ENCODE measurements around the gene FOXL2NB. TPM values are rescaled to one million over a fixed set of nuclear protein-coding genes. Genes with fewer than 3 reads are reported as not detected.

The FOXL2NB gene
- total RNA-seq, 1 donor from 2014 or later, result not detected

GRCh38 chr3:138938056-138938876, 8.8 kb upstream of the FOXL2NB start:
- Histone ChIP-seq H3K27me3 (ENCODE audit: low read depth) (peaks cover 93% of the 10 kb centered on the region), H3K36me3 (no peaks in the 10 kb centered on the region), H3K4me1 (peaks cover 45% of the 10 kb centered on the region), H3K9me3 (replicated peaks) (no peaks in the 10 kb centered on the region), H3K4me3 (peak overlapping the region; percentile 10), H3K27ac (replicated peaks) (no peak overlapping the region)
- no peak for TF ChIP-seq CTCF (IDR thresholded peaks at IDR 0.05; ENCODE audit: borderline replicate concordance)
- intact Hi-C loops (cut with micrococcal nuclease), result loop anchor here (5.0 kb wide), 1 partner anchor 394 kb away; no protein-coding TSS in a partner anchor
- no peak for DNase-seq

GRCh38 chr3:138938877-138939560, 8.0 kb upstream of the FOXL2NB start:
- Histone ChIP-seq H3K27ac (replicated peaks) (no peak overlapping the region), H3K36me3 (no peaks in the 10 kb centered on the region), H3K9me3 (replicated peaks) (no peaks in the 10 kb centered on the region), H3K4me3 (peak overlapping the region; percentile 10), H3K4me1 (peaks cover 48% of the 10 kb centered on the region), H3K27me3 (ENCODE audit: low read depth) (peaks cover 97% of the 10 kb centered on the region)
- no peak for TF ChIP-seq CTCF (IDR thresholded peaks at IDR 0.05; ENCODE audit: borderline replicate concordance)
- no peak for DNase-seq
- intact Hi-C loops (cut with micrococcal nuclease), result loop anchor here (5.0 kb wide), 1 partner anchor 393 kb away; no protein-coding TSS in a partner anchor

GRCh38 chr3:138939561-138940241, 7.3 kb upstream of the FOXL2NB start:
- TF ChIP-seq CTCF (IDR thresholded peaks at IDR 0.05; ENCODE audit: borderline replicate concordance), result no peak
- Histone ChIP-seq H3K36me3 (no peaks in the 10 kb centered on the region), H3K27me3 (ENCODE audit: low read depth) (peaks cover 100% of the 10 kb centered on the region), H3K4me1 (peaks cover 54% of the 10 kb centered on the region), H3K4me3 (peak overlapping the region; percentile 7), H3K9me3 (replicated peaks) (no peaks in the 10 kb centered on the region), H3K27ac (replicated peaks) (no peak overlapping the region)
- intact Hi-C loops (cut with micrococcal nuclease), result loop anchor here (5.0 kb wide), 1 partner anchor 393 kb away; no protein-coding TSS in a partner anchor
- no peak for DNase-seq

GRCh38 chr3:138940446-138940845, 6.6 kb upstream of the FOXL2NB start:
- no peak for DNase-seq
- Histone ChIP-seq H3K27me3 (ENCODE audit: low read depth) (peaks cover 100% of the 10 kb centered on the region), H3K36me3 (no peaks in the 10 kb centered on the region), H3K4me1 (peaks cover 61% of the 10 kb centered on the region), H3K4me3 (no peak overlapping the region), H3K27ac (replicated peaks) (no peak overlapping the region), H3K9me3 (replicated peaks) (no peaks in the 10 kb centered on the region)
- no peak for TF ChIP-seq CTCF (IDR thresholded peaks at IDR 0.05; ENCODE audit: borderline replicate concordance)
- intact Hi-C loops (cut with micrococcal nuclease), result no loop called here

- peaks cover 62% of the 10 kb centered on the region for H3K4me1 ChIP-seq
- intact Hi-C loops (cut with micrococcal nuclease), result no loop called here
- H3K27me3 ChIP-seq (ENCODE audit: low read depth), result peaks cover 100% of the 10 kb centered on the region
Observed at GRCh38 chr3:138941259-138941885, 5.6 kb upstream of the FOXL2NB start.

More at GRCh38 chr3:138941259-138941885, 5.6 kb upstream of the FOXL2NB start:
- Histone ChIP-seq H3K36me3 (no peaks in the 10 kb centered on the region), H3K9me3 (replicated peaks) (no peaks in the 10 kb centered on the region), H3K27ac (replicated peaks) (no peak overlapping the region), H3K4me3 (no peak overlapping the region)
- peak; percentile 41 for TF ChIP-seq CTCF (IDR thresholded peaks at IDR 0.05; ENCODE audit: borderline replicate concordance)
- no peak for DNase-seq
